GM10266 (cell line): ENCODE measurements around the gene MS4A7.
"Not testable (repeated sequence)": the region's sequence is repeated elsewhere in the genome, so short reads cannot be mapped to it uniquely, and the experiment has no call there.

Experiments
- DNase-seq: peaks from one replicate; pipeline ENCODE4 v3.0.0; 2012; ENCODE audit errors: extremely low spot score
- CTCF ChIP-seq: IDR thresholded peaks from 2 replicates; pipeline ENCODE4 v1.5.1; 2012; ENCODE audit warnings: mild to moderate bottlenecking, low read depth; ENCODE audit not compliant: control insufficient read depth, insufficient read depth; ENCODE audit errors: missing control alignments

MS4A7 gene

GRCh38 chr11:60360621-60361020, 17.7 kb upstream of the MS4A7 start:
- no peak for DNase-seq

DNA sequence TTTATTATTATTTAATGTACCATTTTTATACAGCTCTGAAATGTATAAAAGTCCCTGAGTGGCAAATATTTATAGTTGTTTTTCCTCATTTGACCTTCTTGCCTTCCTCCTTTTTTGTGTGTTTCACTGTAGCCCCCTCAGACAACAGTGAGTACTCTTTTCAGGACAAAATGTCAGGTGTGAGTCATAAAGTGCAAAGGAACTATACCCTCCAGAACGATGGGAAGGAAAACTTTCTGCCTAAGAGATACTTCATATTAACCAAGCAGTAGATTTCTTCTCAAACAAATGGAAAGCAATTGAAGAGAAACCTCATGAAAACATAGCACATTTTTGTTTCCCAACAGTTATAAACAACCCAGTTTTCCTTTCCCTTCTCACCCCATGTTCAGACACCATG, 16.1 kb upstream of the MS4A7 start:
- no peak for TF ChIP-seq CTCF
- no peak for DNase-seq

More at GRCh38 chr11:60360621-60361020, 17.7 kb upstream of the MS4A7 start:
- TF ChIP-seq CTCF, result no peak

DNA sequence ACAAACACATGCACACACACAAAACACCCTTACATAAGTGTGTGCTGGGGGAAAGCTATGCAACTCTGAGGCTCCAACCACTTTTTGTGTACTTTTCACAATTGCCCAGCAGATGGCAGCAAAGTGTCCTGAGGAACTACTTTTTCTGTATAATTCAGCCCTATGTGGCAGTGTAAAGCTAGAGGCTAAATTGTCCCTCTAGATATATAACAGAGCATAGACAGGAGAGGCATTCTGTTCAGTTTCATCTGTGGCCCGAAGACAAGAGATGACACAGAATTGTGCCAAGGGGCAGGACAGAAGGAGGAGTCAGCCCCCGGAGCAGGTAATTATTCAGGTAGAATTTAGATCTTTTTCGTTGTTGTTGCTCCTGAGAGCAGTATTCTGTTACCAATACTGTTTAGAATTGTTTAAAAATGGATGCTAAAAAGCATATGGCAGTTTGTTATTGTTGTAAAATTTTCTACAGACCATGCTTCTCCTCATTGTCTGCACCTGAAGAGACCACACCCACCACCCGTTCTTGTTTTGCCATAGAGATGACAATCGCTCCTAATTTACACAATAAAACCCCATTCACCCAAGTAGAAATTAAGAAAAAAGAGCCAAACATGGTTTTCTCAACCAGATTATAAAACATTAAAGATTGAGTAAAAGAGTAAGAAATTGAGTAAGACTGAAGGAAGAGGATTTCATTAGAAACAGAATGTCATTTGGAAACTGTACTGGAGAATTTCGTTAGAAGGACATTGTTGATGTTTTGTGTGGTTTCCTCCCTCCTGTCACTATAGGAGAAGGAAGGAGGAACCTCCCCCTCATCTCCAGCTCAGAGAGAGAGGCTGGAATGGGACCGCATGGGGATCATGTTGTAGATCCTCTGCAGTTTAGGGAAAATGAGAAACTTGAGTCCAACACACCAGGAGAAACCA, 14.5 kb upstream of the MS4A7 start:
- peak; percentile 56 for DNase-seq
- TF ChIP-seq CTCF, result peak; percentile 74

DNA sequence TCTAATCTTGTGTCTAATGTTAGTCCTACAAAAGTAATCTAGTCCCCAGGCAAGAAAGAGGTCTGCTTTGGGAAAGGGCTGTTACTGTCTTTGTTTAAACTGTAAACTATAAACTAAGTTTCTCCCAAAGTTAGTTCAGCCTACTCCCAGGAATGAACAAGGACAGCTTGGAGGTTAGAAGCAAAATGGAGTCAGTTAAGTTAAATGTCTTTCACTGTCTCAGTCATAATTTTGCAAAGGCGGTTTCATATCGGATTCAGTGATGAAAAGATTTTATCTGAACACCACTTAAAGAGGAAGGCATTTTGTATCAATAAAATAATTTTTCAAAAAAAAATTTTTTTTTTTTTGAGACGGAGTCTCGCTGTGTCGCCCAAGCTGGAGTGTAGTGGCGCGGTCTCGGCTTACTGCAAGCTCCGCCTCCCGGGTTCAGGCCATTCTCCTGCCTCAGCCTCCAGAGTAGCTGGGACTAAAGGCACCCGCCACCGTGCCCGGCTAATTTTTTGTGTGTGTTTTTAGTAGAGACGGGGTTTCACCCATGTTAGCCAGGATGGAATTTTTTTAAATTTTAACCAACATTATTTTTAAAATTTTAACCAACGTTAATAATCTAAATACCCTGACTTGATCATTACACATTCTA, 11.9 kb upstream of the MS4A7 start:
- DNase-seq, result not testable (repeated sequence)

- TF ChIP-seq CTCF, result no peak
- peak; percentile 68 for DNase-seq
Measured at GRCh38 chr11:60367009-60367408, 11.3 kb upstream of the MS4A7 start.

DNA sequence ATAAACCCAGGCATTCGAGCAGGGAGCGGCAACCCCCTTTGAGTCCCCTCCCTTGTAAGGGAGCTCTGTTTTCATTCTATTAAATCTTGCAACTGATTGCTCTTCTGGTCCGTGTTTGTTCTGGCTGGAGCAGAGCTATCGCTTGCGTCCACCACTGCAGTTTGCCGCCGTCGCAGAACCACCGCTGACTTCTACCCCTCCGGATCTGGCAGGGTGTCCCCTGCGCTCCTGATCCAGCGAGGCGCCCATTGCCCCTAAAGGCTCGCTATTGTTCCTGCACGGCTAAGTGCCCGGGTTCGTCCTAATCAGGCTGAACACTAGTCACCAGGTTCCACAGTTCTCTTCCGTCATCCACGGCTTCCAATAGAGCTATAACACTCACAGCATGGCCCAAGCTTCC, 10.4 kb upstream of the MS4A7 start:
- TF ChIP-seq CTCF, result no peak
- DNase-seq, result no peak

DNA sequence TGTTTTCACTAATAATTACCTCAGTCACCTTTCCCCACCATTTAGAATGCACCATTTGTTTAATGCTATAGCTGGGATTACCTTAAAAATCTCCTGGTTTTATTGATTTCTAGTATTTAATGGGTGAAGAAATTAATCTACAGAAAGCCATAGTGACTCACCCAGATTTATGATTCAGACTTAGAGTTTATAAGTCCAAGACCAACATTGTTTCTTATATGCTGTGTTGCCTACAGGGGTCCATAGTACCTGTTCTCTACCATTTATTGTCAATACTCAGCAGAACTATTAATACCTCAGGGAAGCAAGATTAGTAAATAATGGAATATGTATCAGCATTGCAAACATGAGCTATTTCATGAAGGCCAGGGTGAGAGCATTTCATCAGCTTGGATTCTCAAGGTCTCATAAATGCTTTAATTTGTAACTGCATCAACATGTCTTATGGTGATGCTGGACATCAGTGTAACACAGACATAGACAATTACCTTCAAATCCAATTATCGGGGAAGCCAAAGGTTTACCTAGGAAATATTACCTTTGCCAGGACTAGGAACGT, 8.0 kb upstream of the MS4A7 start:
- no peak for TF ChIP-seq CTCF

More for the DNA sequence above, 8.0 kb upstream of the MS4A7 start:
- no peak for DNase-seq
